HT-29 (cell line): Measurements from ENCODE around the gene SIMC1. TPM values are rescaled to one million over a fixed set of nuclear protein-coding genes. Genes with fewer than 3 reads are reported as not detected.

Source experiments
- DNase-seq: peaks from one replicate; pipeline ENCODE4 v3.0.0-alpha.2; 2015; ENCODE audit warnings: low spot score
- small RNA-seq: library from RNA; depleted of rRNA; stranded (forward); fragments of <200 nt; gene quantifications from one replicate; pipeline ENCODE3, GENCODE V24; 2014
- total RNA-seq: library from RNA; depleted of rRNA; stranded (reverse); fragments of >200 nt; shearing (Covaris generic); gene quantifications from 2 replicates; pipeline ENCODE4 v1.2.3, GENCODE V29; 2014; rRNA removed

The SIMC1 gene
- total RNA-seq, 1 experiment from 2014 or later = 10.9 TPM

- peak; percentile 18 for DNase-seq
These were observed 149.2 kb downstream of the SIMC1 start for GRCh38 chr5:176387384-176387925.

- DNase-seq = no peak
These were observed 149.8 kb downstream of the SIMC1 start for GRCh38 chr5:176388003-176388443.

GRCh38 chr5:176388444-176389134 lies 150.4 kb downstream of the SIMC1 start, which contains the start of the genes HIGD2A and NOP16:
TSS of gene HIGD2A (plus strand) at chr5:176388751. CDS start at chr5:176388820, 69 bp downstream.
TSS of gene NOP16 (minus strand) at chr5:176388598. CDS start at chr5:176388539, 59 bp downstream.
- DNase-seq = peak; percentile 99

- no peak for DNase-seq
These were observed 151.2 kb downstream of the SIMC1 start for GRCh38 chr5:176389135-176390123.

- DNase-seq = no peak
These were observed 153.3 kb downstream of the SIMC1 start for GRCh38 chr5:176391479-176391878.

GRCh38 chr5:176391999-176392398 lies 153.8 kb downstream of the SIMC1 start:
- no peak for DNase-seq

GRCh38 chr5:176392526-176392925 lies 154.3 kb downstream of the SIMC1 start:
- no peak for DNase-seq

GRCh38 chr5:176394096-176394495 lies 155.9 kb downstream of the SIMC1 start:
- DNase-seq = no peak

GRCh38 chr5:176394881-176395675 lies 156.9 kb downstream of the SIMC1 start:
- DNase-seq = no peak

Small RNAs within 50 kb of the gene (small RNA-seq; reads per million reads assigned to genes)
- not detected for gene MIR1271

Other genes with a start within 250 kb of the SIMC1 start
- gene KIAA1191, start 123.3 kb downstream of the SIMC1 start, total RNA-seq = 43.6 and 53.5 TPM in 2 replicates
- 0.03 TPM in 1 of 2 replicates, not detected in the other for gene ARL10, start 127.1 kb downstream of the SIMC1 start, total RNA-seq
- gene NOP16, start 150.2 kb downstream of the SIMC1 start, total RNA-seq = 77.1 and 82.4 TPM in 2 replicates
- gene HIGD2A, start 150.3 kb downstream of the SIMC1 start, total RNA-seq = 142 and 166 TPM in 2 replicates
- 87.3 and 97.2 TPM in 2 replicates for gene CLTB, start 178.1 kb downstream of the SIMC1 start, total RNA-seq
- 28.7 and 30.7 TPM in 2 replicates for gene FAF2, start 210.0 kb downstream of the SIMC1 start, total RNA-seq